NCI-H1417 treated with DMSO at 0.1 percent for 48 hours (cell line): ENCODE measurements around the gene NELL1.
"Not testable (repeated sequence)": the region's sequence is repeated elsewhere in the genome, so short reads cannot be mapped to it uniquely, and the experiment has no call there.

Source experiments
- DNase-seq: peaks from one replicate; lab custom pipeline; 2025; lab: John Stamatoyannopoulos, UW

The NELL1 gene

GRCh38 chr11:21205205-21205604 lies 535.8 kb downstream of the NELL1 start:
- DNase-seq, result no peak

GRCh38 chr11:21225860-21226259 lies 556.5 kb downstream of the NELL1 start:
- no peak for DNase-seq

- no peak for DNase-seq
Observed at GRCh38 chr11:21229224-21229623, 559.8 kb downstream of the NELL1 start.

GRCh38 chr11:21250196-21250595 lies 580.8 kb downstream of the NELL1 start:
- DNase-seq, result no peak

- no peak for DNase-seq
Observed at GRCh38 chr11:21254055-21254454, 584.7 kb downstream of the NELL1 start.

- no peak for DNase-seq
Observed at GRCh38 chr11:21254790-21255189, 585.4 kb downstream of the NELL1 start.

GRCh38 chr11:21257461-21257860 lies 588.1 kb downstream of the NELL1 start:
- no peak for DNase-seq

GRCh38 chr11:21258414-21258813 lies 589.0 kb downstream of the NELL1 start:
- DNase-seq, result no peak

GRCh38 chr11:21260101-21260500 lies 590.7 kb downstream of the NELL1 start:
- DNase-seq, result no peak

- DNase-seq, result no peak
Observed at GRCh38 chr11:21262992-21263391, 593.6 kb downstream of the NELL1 start.

- no peak for DNase-seq
Observed at GRCh38 chr11:21264125-21264524, 594.7 kb downstream of the NELL1 start.

- no peak for DNase-seq
Observed at GRCh38 chr11:21268036-21268435, 598.6 kb downstream of the NELL1 start.

- DNase-seq, result not testable (repeated sequence)
Observed at GRCh38 chr11:21272139-21272538, 602.8 kb downstream of the NELL1 start.

GRCh38 chr11:21278840-21279239 lies 609.5 kb downstream of the NELL1 start:
- no peak for DNase-seq

GRCh38 chr11:21285104-21285503 lies 615.7 kb downstream of the NELL1 start:
- no peak for DNase-seq

GRCh38 chr11:21289686-21290085 lies 620.3 kb downstream of the NELL1 start:
- no peak for DNase-seq

- DNase-seq, result no peak
Observed at GRCh38 chr11:21295508-21295907, 626.1 kb downstream of the NELL1 start.

- no peak for DNase-seq
Observed at GRCh38 chr11:21301981-21302380, 632.6 kb downstream of the NELL1 start.

- DNase-seq, result no peak
Observed at GRCh38 chr11:21306739-21307358, 637.5 kb downstream of the NELL1 start.

GRCh38 chr11:21307874-21308273 lies 638.5 kb downstream of the NELL1 start:
- DNase-seq, result no peak

- no peak for DNase-seq
Observed at GRCh38 chr11:21316591-21316990, 647.2 kb downstream of the NELL1 start.

GRCh38 chr11:21321072-21321471 lies 651.7 kb downstream of the NELL1 start:
- DNase-seq, result no peak

- no peak for DNase-seq
Observed at GRCh38 chr11:21321530-21321929, 652.1 kb downstream of the NELL1 start.

GRCh38 chr11:21323617-21324016 lies 654.2 kb downstream of the NELL1 start:
- DNase-seq, result no peak

GRCh38 chr11:21343204-21343603 lies 673.8 kb downstream of the NELL1 start:
- no peak for DNase-seq
